GM21576 (cell line): ENCODE data around the gene NCOA4.
"Not testable (repeated sequence)": the region's sequence is repeated elsewhere in the genome, so short reads cannot be mapped to it uniquely, and the experiment has no call there.

ENCODE experiments used
- ATAC-seq: cut with Tn5 transposase; IDR thresholded peaks from one replicate; pipeline ENCODE4 v1.9.1; 2021; ENCODE audit warnings: mild to moderate bottlenecking, moderate library complexity; ENCODE audit not compliant: unreplicated experiment

NCOA4 gene

GRCh38 chr10:46030091-46030937 is at the start of gene NCOA4:
NCOA4 (minus strand) TSS chr10:46030623; CDS start chr10:46016680, 13,943 bp downstream.
- peak; percentile 96 for ATAC-seq

GRCh38 chr10:46079831-46080585 is 49.6 kb upstream of the NCOA4 start:
- ATAC-seq, result no peak

DNA sequence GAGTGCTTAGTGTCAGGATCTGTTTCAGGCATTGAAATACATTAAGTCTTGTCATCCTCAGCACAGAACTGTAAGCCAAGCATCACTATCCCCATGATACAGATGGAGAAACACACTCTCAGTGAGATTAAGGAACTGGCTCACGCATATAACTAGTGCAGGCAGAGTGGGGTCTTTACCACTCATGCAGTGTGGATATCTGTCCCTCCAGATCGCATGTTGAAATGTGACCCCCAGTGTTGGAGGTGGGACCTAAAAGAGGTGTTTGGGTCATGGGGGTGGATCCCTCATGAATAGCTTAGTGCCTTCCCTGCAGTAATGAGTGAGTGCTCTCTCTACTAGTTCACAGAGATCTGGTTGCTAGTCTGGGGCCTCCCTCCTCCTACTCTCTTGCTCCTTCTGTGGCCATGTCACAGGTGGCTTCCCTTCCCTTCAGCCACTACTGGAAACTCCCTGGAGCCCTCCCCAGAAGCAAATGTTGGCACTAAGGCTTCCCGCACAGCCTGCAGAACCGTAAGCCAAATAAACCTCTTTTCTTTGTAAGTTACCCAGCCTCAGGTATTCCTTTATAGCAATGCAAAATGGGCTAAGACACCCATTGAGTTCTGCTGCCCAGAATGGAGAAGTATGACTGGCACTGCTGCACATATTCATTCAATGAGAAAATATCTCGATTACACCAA is 47.4 kb upstream of the NCOA4 start:
- ATAC-seq, result no peak

GRCh38 chr10:46077141-46077554 is 46.7 kb upstream of the NCOA4 start:
- no peak for ATAC-seq

DNA sequence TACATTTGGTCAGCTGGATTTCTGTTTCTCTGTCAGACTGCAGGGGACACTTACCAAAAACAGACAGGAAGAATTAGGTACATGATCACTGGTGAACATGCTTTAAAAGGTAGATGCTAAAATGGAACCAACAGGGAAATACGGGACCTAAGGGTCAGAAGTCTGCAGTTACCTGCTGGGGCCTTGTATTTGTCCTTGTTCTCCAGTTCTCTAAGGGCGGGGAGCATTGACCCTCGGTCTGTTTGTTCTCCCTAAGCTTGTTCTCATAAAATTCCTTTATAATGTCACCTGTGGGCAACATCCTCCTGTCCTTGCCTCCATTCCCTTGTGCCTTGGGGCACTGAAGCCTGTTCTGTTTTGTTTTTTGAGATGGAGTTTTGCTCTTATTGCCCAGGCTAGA is 45.4 kb upstream of the NCOA4 start:
- no peak for ATAC-seq

DNA sequence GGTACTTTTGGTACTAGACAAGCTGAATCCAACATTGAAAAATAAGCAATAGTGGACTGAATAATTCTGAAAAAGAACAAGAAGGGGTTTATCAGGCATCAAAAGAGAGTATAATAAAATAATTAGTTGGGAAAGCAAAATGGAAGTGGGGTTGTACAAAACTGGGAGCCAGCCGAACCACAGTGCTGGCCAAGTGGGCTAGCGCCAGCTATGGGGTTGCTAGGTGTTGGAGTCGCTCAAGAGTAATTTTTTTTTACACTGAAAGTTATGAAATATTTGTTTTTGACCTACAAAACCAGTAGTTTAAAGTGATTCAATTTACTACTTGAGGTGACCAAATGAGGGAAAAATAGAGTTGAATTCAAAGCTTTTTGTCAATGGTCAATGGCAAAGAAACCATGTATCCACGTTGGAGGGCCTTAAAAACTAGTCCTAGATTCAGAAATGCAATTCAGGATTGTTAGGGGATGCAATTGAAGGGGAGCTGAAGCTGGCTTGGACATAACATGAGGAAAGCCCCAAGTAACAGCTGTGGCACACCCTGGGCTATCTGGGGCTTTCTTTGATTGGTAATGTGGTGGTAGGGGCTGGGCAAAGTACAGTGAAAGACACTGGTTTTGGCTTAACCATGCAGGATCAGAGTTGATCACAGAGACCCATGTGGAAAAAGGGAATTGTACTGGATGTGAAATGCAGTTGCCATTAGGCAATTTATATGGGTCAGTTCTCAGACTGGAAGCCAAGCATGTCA is 43.9 kb upstream of the NCOA4 start:
- ATAC-seq, result no peak

DNA sequence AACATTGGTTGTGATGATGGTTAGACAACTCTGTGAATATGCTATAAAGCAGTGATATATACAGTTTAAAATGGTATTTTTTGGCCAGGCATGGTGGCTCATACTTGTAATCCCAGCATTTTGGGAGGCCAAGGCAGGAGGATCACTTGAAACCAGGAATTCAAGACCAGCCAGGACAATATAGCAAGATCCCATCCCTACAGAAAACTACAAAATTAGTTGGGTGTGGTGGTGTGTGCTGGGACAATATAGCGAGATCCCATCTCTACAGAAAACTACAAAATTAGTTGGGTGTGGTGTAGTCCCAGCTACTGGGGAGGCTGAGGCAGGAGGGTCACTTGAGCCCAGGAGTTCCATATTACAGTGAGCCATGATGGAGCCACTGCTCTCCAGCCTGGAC is 43.1 kb upstream of the NCOA4 start:
- ATAC-seq, result no peak

- no peak for ATAC-seq
These were observed 40.3 kb upstream of the NCOA4 start for GRCh38 chr10:46070749-46071148.

GRCh38 chr10:46069771-46070463 is 39.5 kb upstream of the NCOA4 start:
- no peak for ATAC-seq

- no peak for ATAC-seq
These were observed 38.5 kb upstream of the NCOA4 start for GRCh38 chr10:46068905-46069304.

- ATAC-seq, result no peak
These were observed 37.7 kb upstream of the NCOA4 start for GRCh38 chr10:46068117-46068516.

DNA sequence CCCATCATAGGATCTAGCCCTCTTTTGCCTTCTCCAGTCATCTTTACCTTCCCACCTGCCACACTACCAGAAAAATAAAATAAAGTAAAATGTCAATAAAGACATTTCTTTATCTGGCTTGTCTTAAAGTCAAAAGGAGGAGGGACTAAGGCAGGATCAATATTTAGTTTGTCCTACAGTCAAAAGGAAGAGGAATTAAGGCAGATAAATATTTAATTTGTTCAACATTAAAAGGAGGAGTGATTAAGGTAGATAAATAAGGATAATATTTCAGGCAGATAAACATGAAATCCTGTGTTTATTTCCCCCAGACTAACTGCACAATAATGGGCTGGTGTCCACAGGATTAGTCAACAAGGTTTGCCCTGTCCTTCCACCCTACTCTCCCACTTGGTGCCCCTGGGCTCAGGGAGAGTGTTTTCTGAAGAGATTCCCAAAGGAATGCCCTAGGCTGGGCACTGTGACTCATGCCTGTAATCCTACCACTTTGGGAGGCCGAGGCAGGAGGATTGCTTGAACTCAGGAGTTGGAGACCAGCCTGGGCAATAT is 33.9 kb upstream of the NCOA4 start:
- no peak for ATAC-seq

DNA sequence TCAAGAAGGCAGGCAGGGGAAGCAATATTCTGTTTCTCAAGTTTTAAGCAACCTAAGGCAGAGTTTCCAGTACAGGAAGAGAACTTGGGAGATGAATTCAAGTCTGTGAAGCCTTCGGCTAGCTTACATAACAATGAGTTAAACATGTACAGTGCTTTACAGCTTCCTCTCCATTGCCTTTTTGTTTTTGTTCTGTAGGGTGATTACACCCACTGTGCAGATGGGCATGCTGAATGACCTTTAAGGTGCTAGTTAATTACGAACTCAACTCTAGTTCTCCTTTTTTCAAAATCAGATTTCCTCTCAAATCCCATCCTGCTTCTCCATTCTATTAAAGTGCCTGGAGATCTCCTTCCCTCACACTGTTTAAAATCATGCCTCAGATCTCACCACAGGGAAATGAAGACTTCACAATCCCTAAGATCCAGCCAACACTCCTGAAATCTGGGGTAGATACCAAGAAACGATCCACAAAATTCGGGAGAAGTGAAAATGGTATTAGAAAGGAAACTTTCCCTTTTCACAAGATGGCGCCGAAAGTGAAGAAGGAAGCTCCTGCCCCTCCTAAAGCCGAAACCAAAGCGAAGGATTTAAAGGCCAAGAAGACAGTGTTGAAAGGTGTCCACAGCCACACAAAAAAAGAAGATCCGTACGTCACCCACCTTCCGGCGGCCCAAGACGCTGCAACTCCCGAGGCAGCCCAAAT is 32.5 kb upstream of the NCOA4 start:
- no peak for ATAC-seq

DNA sequence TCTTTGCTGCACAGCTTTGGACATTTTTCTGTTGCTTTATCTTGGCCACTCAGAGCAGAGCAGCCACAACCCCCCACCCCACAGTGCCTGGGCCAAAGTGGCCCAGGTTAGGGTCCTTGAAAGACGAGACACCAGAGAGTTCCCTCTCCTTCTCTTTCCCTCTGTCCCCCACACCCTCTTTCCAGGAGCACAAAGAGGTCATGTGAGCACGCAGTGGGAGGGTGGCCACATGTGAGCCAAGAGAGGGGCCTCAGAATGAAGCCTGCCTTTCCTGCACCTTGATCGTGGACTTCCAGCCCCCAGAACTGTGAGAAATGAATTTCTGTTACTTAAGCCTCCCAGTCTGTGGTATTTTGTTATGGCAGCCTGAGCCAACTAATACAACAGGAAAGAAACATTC is 30.3 kb upstream of the NCOA4 start:
- no peak for ATAC-seq

- not testable (repeated sequence) for ATAC-seq
These were observed 27.5 kb upstream of the NCOA4 start for GRCh38 chr10:46057927-46058326.

GRCh38 chr10:46057038-46057437 is 26.6 kb upstream of the NCOA4 start:
- ATAC-seq, result no peak

GRCh38 chr10:46055771-46056170 is 25.3 kb upstream of the NCOA4 start:
- no peak for ATAC-seq

DNA sequence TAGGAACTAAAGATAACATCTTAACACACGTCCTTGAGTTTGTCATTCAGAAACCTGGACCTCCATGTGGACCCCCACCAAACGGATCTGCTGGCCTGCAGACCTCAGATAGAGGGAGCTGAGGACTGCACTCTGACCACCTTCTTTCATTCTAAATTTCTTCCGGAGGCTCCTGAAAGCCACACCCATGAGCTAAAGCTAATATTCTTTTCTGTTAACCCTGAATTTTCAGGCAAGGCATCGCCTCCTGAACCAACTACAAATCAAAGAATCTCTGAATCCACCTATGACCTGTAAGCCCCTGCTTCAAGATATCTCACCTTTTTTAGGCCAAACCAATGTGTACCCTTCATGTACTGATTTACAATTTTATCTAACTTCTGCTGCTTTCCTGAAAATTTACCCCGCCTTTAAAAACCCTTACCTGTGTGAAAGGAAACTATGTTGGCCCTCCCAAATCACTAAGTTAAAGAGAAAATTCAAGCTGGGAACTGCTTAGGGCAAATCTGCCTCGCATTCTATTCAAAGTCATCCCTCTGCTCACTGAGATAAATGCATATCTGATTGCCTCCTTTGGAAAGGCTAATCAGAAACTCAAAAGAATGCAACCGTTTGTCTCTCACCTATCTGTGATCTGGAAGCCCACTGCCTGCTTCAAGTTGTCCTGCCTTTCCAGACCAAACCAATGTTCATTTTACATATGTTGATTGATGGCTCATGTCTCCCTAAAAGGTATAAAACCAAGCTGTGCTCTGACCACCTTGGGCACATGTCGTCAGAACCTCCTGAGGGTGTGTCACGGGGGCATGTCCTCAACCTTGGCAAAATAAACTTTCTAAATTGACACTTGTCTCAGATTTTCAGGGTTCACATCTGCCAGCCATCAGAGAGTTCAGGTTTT is 23.4 kb upstream of the NCOA4 start:
- no peak for ATAC-seq
